K562 (cell line): ENCODE results near the gene FAM200A. TPM values are rescaled to one million over a fixed set of nuclear protein-coding genes. Genes with fewer than 3 reads are reported as not detected.

Source experiments
- ARID1B ChIP-seq: fragments of 450-650 bp; IDR thresholded peaks from 2 replicates; pipeline ENCODE4 v1.6.1; 2016; ENCODE audit warnings: antibody characterized with exemption, mild to moderate bottlenecking, inconsistent platforms
- ARID2 ChIP-seq: fragments of 450-650 bp; IDR thresholded peaks from 2 replicates; pipeline ENCODE4 v1.6.1; 2017; ENCODE audit warnings: antibody characterized with exemption, mild to moderate bottlenecking
- CBFA2T3 ChIP-seq: fragments of 450-650 bp; IDR thresholded peaks from 2 replicates; pipeline ENCODE4 v1.6.1; 2017
- CC2D1A ChIP-seq: fragments of 450-650 bp; IDR thresholded peaks from 2 replicates; pipeline ENCODE4 v1.6.1; 2017; ENCODE audit warnings: mild to moderate bottlenecking
- COPS2 ChIP-seq: fragments of 450-650 bp; conservative IDR thresholded peaks from 2 replicates; pipeline ENCODE4 v1.6.1; 2016; ENCODE audit warnings: mild to moderate bottlenecking, moderate library complexity
- ELF4 ChIP-seq: fragments of 450-650 bp; formaldehyde crosslinking; IDR thresholded peaks from 2 replicates; pipeline ENCODE4 v1.4.0; 2022; ENCODE audit warnings: missing genetic modification characterization
- HDAC3 ChIP-seq: fragments of 450-650 bp; IDR thresholded peaks from 2 replicates; pipeline ENCODE4 v1.6.1; 2018; ENCODE audit warnings: borderline replicate concordance, mild to moderate bottlenecking, moderate library complexity; ENCODE audit not compliant: partially characterized antibody
- KDM4B ChIP-seq, 2 experiments: fragments of 450-650 bp in 1 of 2; sonication (generic) in 1 of 2; IDR thresholded peaks; 2 replicates each; pipeline ENCODE4 v1.6.1; 2016 to 2017; ENCODE audit warnings: borderline replicate concordance in 2 of 2, antibody characterized with exemption in 1 of 2, low read depth in 1 of 2, mild to moderate bottlenecking in 1 of 2
- MYNN ChIP-seq, 2 experiments: sonication (generic); formaldehyde crosslinking in 1 of 2; IDR thresholded peaks; 2 replicates each; pipeline versions ENCODE4 v1.5.0 to v1.6.1; 2016 to 2020; ENCODE audit warnings: antibody characterized with exemption in 1 of 2, missing genetic modification reagents in 1 of 2
- NCOR1 ChIP-seq: fragments of 450-650 bp; IDR thresholded peaks from 2 replicates; pipeline ENCODE4 v1.6.1; 2016; ENCODE audit warnings: mild to moderate bottlenecking, moderate library complexity
- NR2C1 ChIP-seq, 2 experiments: fragments of 450-650 bp; IDR thresholded peaks; 2 replicates each; pipeline ENCODE4 v1.6.1; 2017; ENCODE audit warnings: mild to moderate bottlenecking in 2 of 2, antibody characterized with exemption in 1 of 2, inconsistent platforms in 1 of 2, missing compliant biosample characterization in 1 of 2, missing genetic modification characterization in 1 of 2
- NR2C2 ChIP-seq, 2 experiments: fragments of 200-800 bp in 1 of 2; sonication (Bioruptor generic) in 1 of 2; sonication (generic) in 1 of 2; formaldehyde crosslinking in 1 of 2; IDR thresholded peaks; 2 replicates each; pipeline versions ENCODE4 v1.6.1 to v1.8.0; 2016 to 2022; ENCODE audit warnings: mild to moderate bottlenecking in 1 of 2, missing compliant biosample characterization in 1 of 2, missing genetic modification characterization in 1 of 2, missing genetic modification reagents in 1 of 2
- PHTF2 ChIP-seq: fragments of 250-450 bp; sonication (Bioruptor Pico); IDR thresholded peaks from 2 replicates; pipeline ENCODE4 v1.5.0; 2021; ENCODE audit warnings: mild to moderate bottlenecking
- RBFOX2 ChIP-seq: fragments of 200-400 bp; formaldehyde crosslinking; IDR thresholded peaks from 2 replicates; pipeline ENCODE4 v1.6.1; 2017; ENCODE audit warnings: low read depth, mild to moderate bottlenecking, low read length, moderate library complexity
- ZNF175 ChIP-seq: fragments of 200-800 bp; sonication (Bioruptor generic); IDR thresholded peaks from 2 replicates; pipeline ENCODE4 v1.6.1; 2016; ENCODE audit warnings: low read depth, mild to moderate bottlenecking, missing genetic modification characterization, missing compliant biosample characterization
- polyA plus RNA-seq, 8 experiments: library from polyadenylated mRNA; depleted of rRNA in 4 of 8; stranded (reverse) in 5 of 8; unstranded in 3 of 8; fragments of >200 nt; fragmentation: Nextera tagmentation in 2 of 8; fragmentation: Illumina TruSeq in 1 of 8; extraction: Ambion mirVana in 2 of 8; extraction: Trizol in 1 of 8; gene quantifications; 2 replicates each; pipeline versions ENCODE4 v1.2.1 to v1.2.3, GENCODE V29; 2011 to 2014; ENCODE audit warnings: inconsistent platforms in 1 of 8, missing spikeins in 1 of 8
- total RNA-seq, 7 experiments: library from RNA; depleted of rRNA in 6 of 7; stranded (reverse); fragments of >200 nt in 6 of 7; fragmentation: Illumina TruSeq in 2 of 7; extraction: Trizol in 2 of 7; gene quantifications; 2 replicates each; pipeline versions ENCODE4 v1.2.1 to v1.2.3, GENCODE V29; 2011 to 2021; ENCODE audit warnings: low replicate concordance in 1 of 7
- TF ChIP-seq, protein P1 (sequence below): fragments of 450-650 bp; formaldehyde crosslinking; IDR thresholded peaks from 2 replicates; pipeline ENCODE4 v1.4.0; 2022; ENCODE audit warnings: missing genetic modification characterization
- TF ChIP-seq, protein P2 (sequence below): fragments of 450-650 bp; IDR thresholded peaks from 2 replicates; pipeline ENCODE4 v1.6.1; 2016
- TF ChIP-seq, protein P3 (sequence below), 2 experiments: fragments of 450-650 bp; IDR thresholded peaks; 2 replicates each; pipeline ENCODE4 v1.6.1; 2016; ENCODE audit warnings: mild to moderate bottlenecking in 2 of 2, borderline replicate concordance in 1 of 2, low read depth in 1 of 2, moderate library complexity in 1 of 2

Gene FAM200A
- total and polyA plus RNA-seq, 9 of the 15 experiments (the other 6 are each of a cell fraction or from before 2014, with no cell fraction given), result 3.3 to 11.2 (median 8.3) TPM

DNA sequence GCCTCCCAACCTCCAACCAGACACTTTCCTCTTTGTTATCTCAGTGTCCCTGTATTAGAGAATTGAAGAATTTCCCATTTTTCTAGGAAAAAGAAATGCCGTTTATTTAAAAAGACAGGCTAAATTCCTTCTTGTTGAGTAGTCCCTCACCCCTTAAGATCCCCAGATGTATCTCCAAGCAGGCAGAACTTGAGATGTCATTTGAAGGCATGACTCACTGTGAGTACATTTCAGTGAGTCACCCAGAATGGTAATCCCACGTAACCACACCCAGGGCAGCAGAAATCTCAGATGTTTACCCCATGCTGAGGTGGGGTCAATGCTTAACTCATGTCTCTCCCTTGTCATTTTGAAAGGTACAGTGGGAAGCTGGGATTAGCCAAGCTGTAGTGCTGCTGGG lies 10.9 kb upstream of the FAM200A start (continued):
- 0 out of 2 replicates have a peak, but pooled peaks have one; percentile 10 for TF ChIP-seq RBFOX2
- no peak for TF ChIP-seq HDAC3
- no peak for TF ChIP-seq PHTF2 (CRISPR knock-in tag)
- TF ChIP-seq, protein P1, sequence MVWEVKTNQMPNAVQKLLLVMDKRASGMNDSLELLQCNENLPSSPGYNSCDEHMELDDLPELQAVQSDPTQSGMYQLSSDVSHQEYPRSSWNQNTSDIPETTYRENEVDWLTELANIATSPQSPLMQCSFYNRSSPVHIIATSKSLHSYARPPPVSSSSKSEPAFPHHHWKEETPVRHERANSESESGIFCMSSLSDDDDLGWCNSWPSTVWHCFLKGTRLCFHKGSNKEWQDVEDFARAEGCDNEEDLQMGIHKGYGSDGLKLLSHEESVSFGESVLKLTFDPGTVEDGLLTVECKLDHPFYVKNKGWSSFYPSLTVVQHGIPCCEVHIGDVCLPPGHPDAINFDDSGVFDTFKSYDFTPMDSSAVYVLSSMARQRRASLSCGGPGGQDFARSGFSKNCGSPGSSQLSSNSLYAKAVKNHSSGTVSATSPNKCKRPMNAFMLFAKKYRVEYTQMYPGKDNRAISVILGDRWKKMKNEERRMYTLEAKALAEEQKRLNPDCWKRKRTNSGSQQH (CRISPR knock-in tag), result 0 out of 2 replicates have a peak, but pooled peaks have one; percentile 5
- TF ChIP-seq MYNN (IDR thresholded peaks at IDR 0.05), result peak; percentile 47; the same call in 1 of the 2 replicates
- no peak for TF ChIP-seq MYNN (CRISPR knock-in tag; IDR thresholded peaks at IDR 0.05)
- peak; percentile 83 for TF ChIP-seq CBFA2T3
- 0 out of 2 replicates have a peak, but pooled peaks have one; percentile 24 for TF ChIP-seq NR2C2 (CRISPR knock-in tag; IDR thresholded peaks at IDR 0.05)
- peak; percentile 76 for TF ChIP-seq NR2C2 (tag; IDR thresholded peaks at IDR 0.05)
- peak; percentile 54; the same call in 1 of the 2 replicates for TF ChIP-seq ZNF175 (CRISPR knock-in tag)
- TF ChIP-seq COPS2, result no peak
- TF ChIP-seq NR2C1 (IDR thresholded peaks at IDR 0.05), result 0 out of 2 replicates have a peak, but pooled peaks have one; percentile 19
- no peak for TF ChIP-seq NR2C1 (tag; IDR thresholded peaks at IDR 0.05)
- TF ChIP-seq NCOR1, result peak; percentile 64
- TF ChIP-seq, protein P2, sequence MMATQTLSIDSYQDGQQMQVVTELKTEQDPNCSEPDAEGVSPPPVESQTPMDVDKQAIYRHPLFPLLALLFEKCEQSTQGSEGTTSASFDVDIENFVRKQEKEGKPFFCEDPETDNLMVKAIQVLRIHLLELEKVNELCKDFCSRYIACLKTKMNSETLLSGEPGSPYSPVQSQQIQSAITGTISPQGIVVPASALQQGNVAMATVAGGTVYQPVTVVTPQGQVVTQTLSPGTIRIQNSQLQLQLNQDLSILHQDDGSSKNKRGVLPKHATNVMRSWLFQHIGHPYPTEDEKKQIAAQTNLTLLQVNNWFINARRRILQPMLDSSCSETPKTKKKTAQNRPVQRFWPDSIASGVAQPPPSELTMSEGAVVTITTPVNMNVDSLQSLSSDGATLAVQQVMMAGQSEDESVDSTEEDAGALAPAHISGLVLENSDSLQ, result peak; percentile 65
- TF ChIP-seq KDM4B (IDR thresholded peaks at IDR 0.05; ENCODE audit: borderline replicate concordance in 2 of 2, low read depth in 1 of 2), result no peak
- no peak for TF ChIP-seq ARID2
- TF ChIP-seq, protein P3, sequence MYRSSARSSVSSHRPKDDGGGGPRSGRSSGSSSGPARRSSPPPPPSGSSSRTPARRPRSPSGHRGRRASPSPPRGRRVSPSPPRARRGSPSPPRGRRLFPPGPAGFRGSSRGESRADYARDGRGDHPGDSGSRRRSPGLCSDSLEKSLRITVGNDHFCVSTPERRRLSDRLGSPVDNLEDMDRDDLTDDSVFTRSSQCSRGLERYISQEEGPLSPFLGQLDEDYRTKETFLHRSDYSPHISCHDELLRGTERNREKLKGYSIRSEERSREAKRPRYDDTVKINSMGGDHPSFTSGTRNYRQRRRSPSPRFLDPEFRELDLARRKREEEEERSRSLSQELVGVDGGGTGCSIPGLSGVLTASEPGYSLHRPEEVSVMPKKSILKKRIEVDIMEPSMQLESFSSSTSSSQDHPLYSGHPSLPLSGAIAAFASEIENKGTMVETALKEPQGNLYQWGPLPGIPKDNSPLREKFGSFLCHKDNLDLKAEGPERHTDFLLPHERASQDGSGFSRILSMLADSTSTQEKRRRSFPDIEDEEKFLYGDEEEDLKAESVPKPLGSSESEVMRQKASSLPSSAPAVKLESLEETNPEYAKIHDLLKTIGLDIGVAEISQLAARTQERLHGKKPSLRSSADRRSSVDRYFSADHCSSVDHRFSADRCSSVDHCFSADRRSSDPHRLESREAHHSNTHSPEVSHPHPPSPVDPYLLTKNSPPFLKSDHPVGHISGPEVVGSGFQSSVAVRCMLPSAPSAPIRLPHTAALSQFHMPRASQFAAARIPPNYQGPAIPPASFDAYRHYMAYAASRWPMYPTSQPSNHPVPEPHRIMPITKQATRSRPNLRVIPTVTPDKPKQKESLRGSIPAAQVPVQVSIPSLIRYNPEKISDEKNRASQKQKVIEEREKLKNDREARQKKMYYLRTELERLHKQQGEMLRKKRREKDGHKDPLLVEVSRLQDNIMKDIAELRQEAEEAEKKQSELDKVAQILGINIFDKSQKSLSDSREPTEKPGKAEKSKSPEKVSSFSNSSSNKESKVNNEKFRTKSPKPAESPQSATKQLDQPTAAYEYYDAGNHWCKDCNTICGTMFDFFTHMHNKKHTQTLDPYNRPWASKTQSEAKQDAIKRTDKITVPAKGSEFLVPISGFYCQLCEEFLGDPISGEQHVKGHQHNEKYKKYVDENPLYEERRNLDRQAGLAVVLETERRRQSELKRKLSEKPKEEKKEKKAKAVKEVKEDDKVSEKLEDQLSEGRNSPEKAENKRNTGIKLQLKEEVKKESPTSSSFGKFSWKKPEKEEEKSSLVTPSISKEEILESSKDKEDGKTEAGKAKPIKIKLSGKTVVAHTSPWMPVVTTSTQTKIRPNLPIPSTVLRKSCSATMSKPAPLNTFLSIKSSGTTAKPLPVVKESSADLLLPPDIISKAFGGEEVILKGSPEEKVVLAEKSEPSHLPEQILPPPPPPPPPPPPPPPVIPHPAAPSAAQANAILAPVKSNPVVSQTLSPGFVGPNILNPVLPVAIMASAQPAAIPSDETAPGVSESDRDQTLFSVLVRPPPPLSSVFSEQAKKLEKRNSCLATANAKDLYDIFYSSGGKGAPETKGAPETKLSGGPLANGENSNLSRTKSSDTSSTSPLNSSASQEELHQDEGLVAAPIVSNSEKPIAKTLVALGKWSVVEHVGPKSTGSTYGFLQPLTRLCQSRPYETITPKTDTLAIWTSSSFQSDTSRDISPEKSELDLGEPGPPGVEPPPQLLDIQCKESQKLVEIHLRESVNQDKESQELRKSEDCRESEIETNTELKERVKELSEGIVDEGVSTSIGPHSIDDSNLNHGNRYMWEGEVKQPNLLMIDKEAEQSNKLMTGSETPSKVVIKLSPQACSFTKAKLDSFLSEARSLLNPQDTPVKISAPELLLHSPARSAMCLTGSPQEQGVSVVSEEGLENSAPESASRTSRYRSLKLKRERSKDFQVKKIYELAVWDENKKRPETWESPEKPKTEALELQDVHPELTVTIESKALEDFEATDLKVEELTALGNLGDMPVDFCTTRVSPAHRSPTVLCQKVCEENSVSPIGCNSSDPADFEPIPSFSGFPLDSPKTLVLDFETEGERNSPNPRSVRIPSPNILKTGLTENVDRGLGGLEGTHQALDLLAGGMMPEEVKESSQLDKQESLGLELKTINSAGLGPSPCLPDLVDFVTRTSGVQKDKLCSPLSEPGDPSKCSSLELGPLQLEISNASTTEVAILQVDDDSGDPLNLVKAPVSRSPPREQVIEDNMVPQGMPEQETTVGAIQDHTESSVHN (IDR thresholded peaks at IDR 0.05; ENCODE audit: borderline replicate concordance in 1 of 2, low read depth in 1 of 2), result peak in 1 of 2 experiments; percentile 87; a peak in 2 of 4 replicates
- TF ChIP-seq ARID1B, result peak; percentile 93
- TF ChIP-seq ELF4 (CRISPR knock-in tag), result no peak
- TF ChIP-seq CC2D1A, result no peak
